VCaP (cell line): ENCODE data around the gene TBCE.

Experiments
- H3K27ac ChIP-seq: fragments of 450-650 bp; 2 replicates; pipeline ENCODE4 v1.5.1; 2017
- CTCF ChIP-seq: fragments of 450-650 bp; conservative IDR thresholded peaks from 2 replicates; pipeline ENCODE4 v1.5.1; 2017; ENCODE audit warnings: mild to moderate bottlenecking, moderate library complexity

Gene TBCE

DNA sequence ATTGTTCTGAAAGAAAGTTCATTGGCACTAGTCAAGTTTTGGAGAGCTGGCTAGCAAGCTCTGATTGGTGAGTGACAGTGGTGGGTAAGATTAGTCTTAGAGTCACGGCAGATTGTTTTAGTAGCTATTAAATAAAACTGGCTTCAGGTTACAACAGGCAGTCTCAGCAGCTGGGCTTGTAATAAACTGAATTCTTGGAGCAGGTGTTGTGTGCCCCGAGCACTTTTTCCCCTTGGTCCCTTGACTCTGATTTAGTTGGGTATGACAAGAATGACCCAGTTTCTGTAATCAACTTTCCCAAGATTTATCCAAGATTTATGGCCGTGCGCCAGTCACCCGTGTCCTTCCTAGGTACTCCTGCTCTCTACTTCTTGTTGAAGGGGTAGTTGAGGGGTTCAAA, 40.2 kb downstream of the TBCE start:
- H3K27ac ChIP-seq: peak overlapping the region; percentile 98
- TF ChIP-seq CTCF: no peak

GRCh38 chr1:235408503-235408960, 41.3 kb downstream of the TBCE start:
- TF ChIP-seq CTCF: no peak
- peak overlapping the region; percentile 98 for H3K27ac ChIP-seq

- no peak for TF ChIP-seq CTCF
- H3K27ac ChIP-seq: peak overlapping the region; percentile 98
Measured at GRCh38 chr1:235409042-235409820, 42.0 kb downstream of the TBCE start.

DNA sequence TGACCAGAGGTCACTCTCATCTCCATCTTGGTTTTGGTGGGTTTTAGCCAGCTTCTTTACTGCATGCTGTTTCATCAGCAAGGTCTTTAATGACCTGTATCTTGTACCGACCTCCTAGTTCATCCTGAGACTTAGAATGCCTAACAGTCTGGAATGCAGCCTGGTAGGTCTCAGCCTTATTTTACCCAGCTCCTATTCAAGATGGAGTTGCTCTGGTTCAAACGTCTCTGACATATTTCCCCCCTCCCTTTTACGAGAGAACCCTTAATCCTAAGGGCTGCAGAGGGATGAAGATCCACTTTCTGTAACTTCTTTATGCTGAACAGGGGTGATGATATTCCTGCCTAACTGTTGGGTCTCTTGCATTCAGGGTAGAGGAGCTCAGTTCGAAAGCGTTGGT, 43.2 kb downstream of the TBCE start:
- no peak for TF ChIP-seq CTCF
- H3K27ac ChIP-seq: peak overlapping the region; percentile 98

DNA sequence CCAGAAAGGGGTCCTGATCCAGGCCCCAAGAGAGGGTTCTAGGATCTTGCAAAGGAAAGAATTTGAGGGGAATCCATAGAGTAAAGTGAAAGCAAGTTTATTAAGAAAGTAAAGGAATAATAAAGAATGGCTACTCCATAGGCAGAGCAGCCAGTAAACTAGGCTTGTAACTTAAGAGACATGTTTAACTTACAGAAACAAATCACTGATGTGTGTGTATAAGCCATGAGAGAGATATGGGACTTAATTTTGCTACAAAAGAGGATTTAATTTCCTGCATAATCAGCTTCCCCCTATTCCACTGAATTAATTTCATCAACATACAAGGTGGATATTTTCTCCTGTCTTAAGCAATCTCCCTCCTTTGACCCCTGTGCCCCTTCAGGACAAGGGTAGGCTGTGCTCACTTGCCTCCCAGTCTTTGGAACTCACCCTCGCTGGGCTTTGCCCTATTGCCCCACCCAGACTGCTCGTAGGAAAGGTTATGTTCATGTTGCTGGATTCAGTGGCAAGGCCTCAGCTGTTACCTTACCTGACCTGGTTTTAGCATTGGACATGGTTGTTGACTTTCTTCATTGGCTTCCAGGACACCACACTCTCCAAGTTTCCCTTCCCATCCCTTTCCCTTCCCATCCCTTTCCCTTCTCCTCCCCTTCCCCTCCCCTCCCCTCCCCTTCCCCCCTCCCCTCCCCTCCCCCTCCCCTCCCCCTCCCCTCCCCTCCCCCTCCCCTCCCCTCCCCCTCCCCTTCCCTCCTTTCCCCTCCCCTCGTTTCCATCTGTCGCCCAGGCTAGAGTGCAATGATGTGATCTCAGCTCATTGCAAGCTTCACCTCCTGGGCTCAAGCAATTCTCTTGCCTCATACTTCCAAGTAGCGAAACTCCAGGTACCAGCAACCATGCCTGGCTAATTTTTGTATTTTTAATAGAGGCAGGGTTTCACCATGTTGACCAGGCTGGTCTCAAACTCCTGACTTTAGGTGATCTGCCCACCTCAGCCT, 44.6 kb downstream of the TBCE start:
- H3K27ac ChIP-seq: peak overlapping the region; percentile 98
- no peak for TF ChIP-seq CTCF

GRCh38 chr1:235415008-235415904, 48.0 kb downstream of the TBCE start:
- peak; percentile 87 for TF ChIP-seq CTCF
- peak overlapping the region; percentile 47 for H3K27ac ChIP-seq
